Fibroblast of villous mesenchyme (primary cell): Measurements from ENCODE around the gene AJUBA. TPM values are rescaled to one million over a fixed set of nuclear protein-coding genes. Genes with fewer than 3 reads are reported as not detected.
A peak's percentile ranks its signal among the peaks of the same experiment; 100 is the strongest.

Source experiments
- DNase-seq: peaks from one replicate; pipeline ENCODE4 v3.0.0-alpha.2; 2010; ENCODE audit warnings: low read depth
- H3K4me3 ChIP-seq: 2 replicates; pipeline ENCODE4 v1.5.1; 2011; ENCODE audit warnings: low read depth, mild to moderate bottlenecking, low read length
- CTCF ChIP-seq: IDR thresholded peaks from 2 replicates; pipeline ENCODE4 v1.5.1; 2012; ENCODE audit warnings: low read depth, mild to moderate bottlenecking, low read length; ENCODE audit not compliant: insufficient read depth
- total RNA-seq: library from RNA; depleted of rRNA; stranded (reverse); fragments of >200 nt; gene quantifications from 2 replicates; pipeline ENCODE4 v1.2.3, GENCODE V29; 2012

The AJUBA gene
- total RNA-seq, 1 donor = 131 TPM

DNA sequence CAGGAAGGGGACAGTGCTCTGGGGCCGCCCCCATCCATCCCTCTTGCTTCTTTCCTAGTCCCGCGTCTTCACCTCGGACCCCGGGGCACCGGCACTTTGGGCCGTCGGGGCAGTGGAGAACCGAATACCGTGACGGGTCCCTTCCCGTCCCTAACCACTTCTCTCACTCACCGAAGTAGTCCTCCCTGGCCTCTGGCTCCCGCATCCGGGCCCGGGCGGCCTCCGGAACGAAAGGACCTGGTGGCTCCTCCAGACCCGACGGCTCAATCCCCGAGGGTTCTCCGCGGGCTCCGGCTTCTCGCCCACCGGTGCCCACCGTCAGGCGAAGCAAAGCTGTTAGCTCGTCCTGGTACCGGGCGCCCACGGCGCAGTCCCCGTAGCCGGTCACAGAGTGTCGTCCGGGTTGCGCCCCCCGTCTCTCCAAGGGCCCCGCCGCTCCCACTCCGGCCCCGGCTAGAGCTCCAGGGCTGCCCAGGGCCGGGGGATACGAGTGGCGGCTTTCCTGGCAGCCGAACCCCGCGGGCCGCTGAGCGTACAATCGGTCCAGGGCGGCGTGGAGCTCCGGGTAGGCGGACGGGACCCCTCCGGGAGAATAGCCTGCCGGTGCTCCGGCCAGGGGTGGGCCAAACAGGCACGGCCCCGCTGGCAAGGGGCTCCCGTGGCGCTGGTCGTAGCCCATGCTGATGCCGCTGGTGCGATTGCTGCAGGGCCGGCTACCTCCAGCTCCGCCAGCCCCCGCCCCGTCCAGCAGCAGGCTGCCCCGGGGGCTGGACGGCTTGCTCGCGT, 1.1 kb downstream of the AJUBA start:
- no peak for TF ChIP-seq CTCF
- peak overlapping the region; percentile 94 for H3K4me3 ChIP-seq
- DNase-seq = no peak

DNA sequence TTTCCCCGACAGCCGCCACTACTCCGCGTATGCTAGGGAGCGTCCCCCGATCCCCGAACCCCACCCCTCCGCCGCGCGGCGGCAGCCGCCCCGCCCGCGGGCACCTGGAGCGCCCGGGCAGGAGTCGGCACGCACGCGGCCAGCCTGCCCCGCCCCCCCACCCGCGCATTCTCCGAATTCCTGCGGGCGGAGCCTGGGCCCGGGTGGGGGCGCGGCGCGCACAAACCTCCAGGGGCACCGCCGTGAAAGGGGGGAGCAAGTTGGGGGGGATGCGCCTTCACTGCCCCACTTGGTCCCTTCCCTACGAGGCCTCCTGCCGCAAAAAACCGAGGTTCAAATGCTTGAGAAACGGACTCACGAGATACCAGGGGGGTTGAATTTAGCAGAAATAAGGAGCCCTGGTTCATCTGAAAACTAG, 1.7 kb downstream of the AJUBA start:
- H3K4me3 ChIP-seq = peak overlapping the region; percentile 94
- TF ChIP-seq CTCF = no peak
- peak; percentile 36 for DNase-seq

- no peak for TF ChIP-seq CTCF
- DNase-seq = no peak
These were observed 2.5 kb downstream of the AJUBA start for GRCh38 chr14:22979748-22980392.

GRCh38 chr14:22978981-22979671, 3.2 kb downstream of the AJUBA start:
- DNase-seq = no peak
- H3K4me3 ChIP-seq = peak overlapping the region; percentile 94
- no peak for TF ChIP-seq CTCF

More at GRCh38 chr14:22979748-22980392, 2.5 kb downstream of the AJUBA start:
- H3K4me3 ChIP-seq = peak overlapping the region; percentile 94

GRCh38 chr14:22978487-22978837, 3.9 kb downstream of the AJUBA start:
- peak overlapping the region; percentile 33 for H3K4me3 ChIP-seq
- no peak for TF ChIP-seq CTCF
- no peak for DNase-seq

GRCh38 chr14:22977684-22978486, 4.5 kb downstream of the AJUBA start:
- no peak for TF ChIP-seq CTCF
- peak; percentile 88 for DNase-seq
- H3K4me3 ChIP-seq = peak overlapping the region; percentile 33
